NCI-H1417 (cell line): ENCODE data around the gene TMEM213.

ENCODE experiments used
- DNase-seq, 3 experiments: peaks; one replicate each; lab custom pipeline; 2025; lab: John Stamatoyannopoulos, UW

TMEM213 gene

GRCh38 chr7:138876326-138876725 lies 78.5 kb downstream of the TMEM213 start:
- no peak for DNase-seq

- no peak for DNase-seq
Observed at GRCh38 chr7:138878051-138878450, 80.3 kb downstream of the TMEM213 start.

GRCh38 chr7:138878856-138879255 lies 81.1 kb downstream of the TMEM213 start:
- DNase-seq: no peak

DNA sequence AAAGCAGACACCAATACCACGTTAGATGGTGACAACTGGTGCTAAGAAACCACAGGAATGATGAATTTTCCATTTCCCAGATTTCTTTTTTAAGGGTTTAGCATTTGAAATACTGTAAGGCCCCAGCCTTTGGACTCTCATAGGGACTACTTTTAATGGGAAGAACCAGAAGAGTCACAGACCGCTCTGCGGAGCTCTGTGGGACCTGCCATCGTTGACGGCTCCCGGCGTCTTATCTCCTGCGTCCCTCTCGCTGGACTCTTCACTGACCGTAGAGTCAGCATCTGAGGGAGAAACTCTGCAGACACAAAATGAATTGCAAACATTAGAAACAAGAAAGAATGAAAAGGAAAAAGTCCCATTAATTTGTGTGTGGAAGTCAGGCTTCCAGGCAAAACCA lies 81.6 kb downstream of the TMEM213 start:
- DNase-seq: no peak

GRCh38 chr7:138880881-138881578 lies 83.2 kb downstream of the TMEM213 start:
- no peak for DNase-seq

GRCh38 chr7:138881579-138882188 lies 83.9 kb downstream of the TMEM213 start:
- no peak for DNase-seq

- no peak for DNase-seq
Observed at GRCh38 chr7:138882249-138882648, 84.5 kb downstream of the TMEM213 start.

- peak in 1 of 3 experiments; percentile 12 for DNase-seq
Observed at GRCh38 chr7:138885383-138886147, 87.8 kb downstream of the TMEM213 start.

DNA sequence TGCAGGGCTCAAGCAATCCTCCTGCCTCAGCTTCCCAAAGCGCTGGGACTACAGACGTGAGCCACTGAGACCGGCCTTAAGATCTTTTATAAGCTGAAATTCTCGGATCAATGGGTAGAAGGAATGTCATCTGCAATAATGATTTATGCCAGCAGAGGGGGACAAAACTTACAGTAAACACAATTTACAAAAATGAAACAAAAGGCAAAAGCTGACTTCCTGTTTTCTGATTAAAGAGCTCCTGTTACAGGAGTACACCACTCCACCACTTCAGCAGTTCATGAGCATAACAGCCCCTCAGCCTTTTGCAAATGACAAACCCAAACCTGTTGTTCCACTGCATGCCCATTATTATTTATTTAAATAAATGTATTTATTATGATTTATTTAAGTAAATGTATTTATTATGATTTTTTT lies 88.7 kb downstream of the TMEM213 start:
- peak; percentile 43 to 81 (median 75) for DNase-seq

DNA sequence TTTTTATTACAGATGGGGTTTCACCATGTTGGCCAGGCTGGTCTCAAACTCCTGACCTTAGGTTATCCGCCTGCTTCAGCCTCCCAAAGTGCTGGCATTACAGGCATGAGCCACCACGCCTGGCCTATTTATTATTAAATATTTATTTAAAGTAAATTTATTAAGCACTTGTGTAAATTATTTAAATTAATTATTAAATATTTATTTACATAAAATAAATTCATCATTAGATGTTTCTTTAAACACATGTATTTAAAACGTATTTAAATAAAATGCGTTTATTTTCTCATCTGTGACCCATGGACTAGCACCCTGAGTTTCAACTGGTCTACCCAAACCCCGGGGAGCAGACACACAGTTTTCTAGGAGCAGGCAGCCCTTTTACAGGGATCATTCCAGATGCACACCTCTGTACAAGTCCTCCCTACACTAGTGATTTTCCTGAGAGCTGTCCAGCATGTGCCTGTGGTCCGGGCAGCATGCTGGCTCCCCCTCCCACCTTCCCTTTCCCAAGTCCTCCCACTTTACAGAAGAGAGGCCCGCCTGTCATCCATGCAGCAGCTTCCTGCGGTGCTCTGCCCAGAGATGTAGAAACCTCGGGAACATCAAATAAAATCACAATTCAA lies 89.4 kb downstream of the TMEM213 start:
- DNase-seq: no peak
